Activated effector memory CD4-positive, alpha-beta T cell treated with anti-CD3 and anti-CD28 coated beads, Interleukin-2, amount 50 U/mL, for 16 hours (primary cell): ENCODE data around the gene NEDD4L.

Source experiments
- DNase-seq: peaks from one replicate; pipeline ENCODE4 v3.0.0-alpha.2; 2020

Gene NEDD4L

DNA sequence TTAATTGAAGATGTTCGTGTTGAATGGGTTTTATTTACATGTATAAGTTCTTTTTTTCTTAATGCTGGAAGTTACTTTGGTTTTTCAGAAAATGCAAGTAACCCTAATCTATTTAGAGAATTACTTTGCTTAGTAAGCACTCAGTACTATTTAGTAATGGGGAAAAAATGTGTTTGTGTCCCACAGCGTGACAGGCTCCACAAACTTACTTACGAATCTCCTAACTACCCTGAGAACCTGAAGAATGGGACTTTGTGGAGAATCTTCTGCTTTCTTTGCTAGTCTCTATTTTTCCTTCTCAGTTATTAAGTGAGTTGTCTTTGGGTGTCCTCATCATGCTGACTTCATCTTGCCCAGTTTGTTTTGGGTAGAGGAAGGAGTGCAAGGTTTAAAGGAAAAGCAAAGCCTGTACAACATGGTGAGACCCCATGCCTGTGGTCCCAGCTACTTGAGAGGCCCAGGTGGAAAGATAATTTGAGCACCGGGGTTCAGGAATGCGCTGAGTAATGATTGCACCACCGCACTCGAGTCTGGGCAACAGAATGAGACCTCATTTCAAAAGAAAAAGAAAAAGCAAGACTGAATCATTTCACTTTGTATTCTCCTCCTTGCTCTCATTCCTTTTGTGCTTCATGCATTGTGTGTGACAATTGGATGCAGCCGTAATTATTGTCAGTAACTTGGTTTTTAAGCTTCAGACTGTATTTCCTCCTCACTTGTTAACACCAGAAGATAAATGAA lies 10.2 kb downstream of the NEDD4L start:
- no peak for DNase-seq

DNA sequence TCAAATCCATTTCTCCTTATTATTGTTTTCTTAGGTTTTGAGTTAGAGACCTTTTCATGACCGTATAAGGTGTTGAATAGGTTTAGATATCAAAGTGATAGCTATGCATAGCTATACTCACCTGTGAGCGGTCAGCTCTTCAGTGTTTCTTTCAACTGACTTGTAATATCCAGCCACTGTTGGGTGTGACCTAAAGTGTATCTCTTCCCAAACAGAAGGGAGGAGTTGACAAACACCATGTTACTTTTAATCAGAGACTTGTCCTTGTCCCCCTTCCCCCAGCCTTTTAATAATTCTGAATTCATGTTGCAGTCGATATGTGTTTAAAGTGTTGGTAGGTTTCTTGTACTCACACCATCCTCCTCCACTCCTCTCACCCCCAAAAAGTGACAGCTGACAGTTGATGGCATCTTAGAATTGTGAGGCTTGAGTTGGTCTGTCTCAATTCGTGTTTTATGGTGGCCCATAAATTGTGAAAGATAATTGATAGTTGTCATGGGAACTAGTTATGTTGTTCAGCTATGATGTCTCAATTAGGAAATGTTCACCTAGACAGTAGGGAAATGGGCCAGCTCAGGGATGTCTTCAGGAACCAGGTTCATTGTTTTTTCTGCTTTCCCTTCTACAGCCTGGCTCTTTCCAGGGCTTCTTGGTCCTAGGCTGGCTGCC lies 12.0 kb downstream of the NEDD4L start:
- no peak for DNase-seq

DNA sequence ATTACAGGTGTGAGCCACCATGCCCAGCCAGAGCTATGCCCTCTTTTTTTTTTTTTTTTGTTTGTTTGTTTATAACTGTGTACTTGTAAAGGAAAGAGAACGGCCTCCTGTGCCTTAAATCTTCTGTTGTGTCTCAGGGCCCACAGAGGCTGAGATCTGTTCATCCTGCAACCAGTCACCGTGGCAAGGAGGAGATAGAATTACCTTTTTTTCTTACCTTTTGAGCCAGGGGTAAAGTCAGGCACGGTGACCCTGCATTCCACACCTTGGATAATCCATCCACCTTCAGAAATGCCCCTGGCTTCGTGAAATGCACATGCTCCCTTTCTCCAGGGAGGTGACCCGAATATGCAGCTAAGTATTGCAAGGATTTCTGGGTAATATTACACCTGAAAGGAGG lies 12.8 kb downstream of the NEDD4L start:
- DNase-seq, result no peak

DNA sequence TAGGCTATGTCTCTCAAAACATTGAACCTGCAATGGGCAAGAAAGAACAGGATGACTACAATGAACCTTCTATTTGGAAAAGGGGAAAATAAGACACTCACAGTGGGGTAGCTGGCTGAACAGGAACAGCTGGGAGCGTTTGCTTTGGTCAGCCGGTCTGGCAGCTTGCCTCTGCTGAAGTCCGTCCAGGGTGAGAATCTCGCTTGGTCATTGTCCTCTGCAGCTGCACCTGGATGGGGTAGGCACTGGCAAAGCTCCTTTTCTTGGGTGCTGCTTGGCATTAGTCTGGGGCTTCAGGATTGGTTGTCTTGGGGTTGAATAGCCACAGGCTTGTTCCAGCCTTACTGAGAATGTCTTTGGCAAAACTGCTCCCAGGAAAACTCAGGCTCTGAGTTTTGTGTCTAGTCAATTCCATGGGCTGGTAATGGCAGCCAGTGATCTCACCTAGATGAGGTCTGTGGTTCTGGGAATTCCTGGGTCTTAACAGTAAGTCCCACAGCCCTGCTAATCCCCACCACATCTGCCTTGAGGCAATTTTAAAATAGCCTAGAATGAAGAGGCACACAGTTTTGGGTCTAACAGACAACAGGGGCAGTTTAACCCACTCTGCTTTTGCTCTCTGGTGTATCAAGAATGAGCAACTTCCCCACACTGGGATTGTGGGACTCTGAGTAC lies 13.4 kb downstream of the NEDD4L start:
- DNase-seq, result no peak

DNA sequence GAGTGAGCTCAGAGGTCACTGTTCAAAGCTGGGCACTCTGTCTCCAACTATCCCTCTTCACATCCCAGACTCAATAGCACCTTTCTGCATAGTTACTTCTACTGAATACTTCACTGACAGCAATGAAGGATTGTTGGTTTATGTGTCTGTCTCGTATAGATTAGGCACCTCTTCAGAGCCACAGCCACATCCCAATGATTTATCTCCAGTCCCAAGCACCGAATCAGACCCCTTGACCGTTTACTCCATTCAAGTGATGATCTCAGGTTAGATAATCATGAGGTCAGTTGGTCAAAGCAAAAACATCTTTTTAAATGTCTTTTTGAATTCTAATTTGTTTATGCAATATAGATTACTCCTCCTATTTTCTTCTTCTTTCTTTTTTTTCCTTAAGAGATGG lies 14.7 kb downstream of the NEDD4L start:
- DNase-seq, result no peak

DNA sequence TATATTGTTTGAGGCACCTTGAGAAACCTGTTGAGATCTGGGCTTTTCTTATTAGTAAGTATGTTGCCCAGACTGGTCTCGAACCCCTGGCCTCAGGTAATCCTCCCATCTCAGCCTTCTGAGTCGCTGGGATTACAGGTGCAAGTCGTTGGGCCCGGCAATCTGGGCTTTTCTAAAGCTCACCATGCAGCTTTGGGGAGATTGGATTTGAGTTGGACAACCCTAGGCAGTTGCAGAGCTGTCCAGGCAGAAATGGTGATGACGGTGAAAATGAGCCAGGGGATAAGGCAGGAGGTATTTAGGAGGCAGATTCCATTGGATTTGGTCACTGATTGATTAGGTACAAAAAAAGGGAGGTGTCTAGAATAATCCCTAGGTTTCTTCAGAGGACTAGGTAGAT lies 16.2 kb downstream of the NEDD4L start:
- no peak for DNase-seq

DNA sequence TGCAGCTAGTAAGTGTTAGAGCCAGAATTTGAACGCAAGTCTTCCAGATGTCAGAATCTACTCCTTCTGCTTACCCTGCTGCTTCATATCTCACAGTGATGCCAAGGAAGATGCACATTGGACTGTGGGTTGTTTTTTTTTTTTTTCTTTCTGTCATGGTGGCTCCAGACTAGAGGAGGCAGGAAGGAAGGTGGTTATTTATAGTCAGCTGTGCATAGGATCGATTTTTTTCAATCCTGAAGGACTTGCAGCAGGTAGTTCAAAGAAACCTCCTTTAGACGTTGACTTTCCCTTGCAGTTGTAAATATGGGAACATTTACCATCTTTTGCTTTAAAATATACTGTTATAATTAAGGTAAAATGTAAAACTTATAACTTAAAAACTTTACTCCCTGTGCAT lies 17.3 kb downstream of the NEDD4L start:
- no peak for DNase-seq

DNA sequence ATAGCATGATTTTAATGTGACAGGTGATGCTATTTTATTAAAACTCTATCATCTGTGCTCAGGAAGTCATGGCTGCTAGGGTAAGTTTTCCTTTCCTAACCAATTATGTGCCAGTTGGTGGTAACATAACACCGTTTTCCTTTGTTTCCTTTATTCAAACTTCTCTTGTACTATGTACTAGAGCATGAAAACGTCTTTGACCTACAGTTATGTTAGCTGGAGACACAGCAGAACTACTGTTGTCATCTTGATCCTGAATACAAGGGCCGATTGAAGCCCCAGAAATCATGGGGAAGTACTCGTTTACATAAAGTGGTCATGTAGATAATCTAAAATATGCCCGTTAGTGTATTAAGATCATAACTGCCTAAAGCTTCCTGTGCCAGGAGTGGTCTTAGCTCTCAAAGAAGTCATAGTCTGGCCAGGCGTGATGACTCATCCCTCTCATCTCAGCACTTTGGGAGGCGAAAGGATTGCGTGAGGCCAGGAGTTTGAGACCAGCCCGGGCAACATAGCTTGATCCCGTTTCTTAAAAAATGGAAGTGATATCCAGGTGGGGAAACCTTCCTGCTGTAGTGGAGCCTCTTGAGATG lies 20.5 kb downstream of the NEDD4L start:
- no peak for DNase-seq

DNA sequence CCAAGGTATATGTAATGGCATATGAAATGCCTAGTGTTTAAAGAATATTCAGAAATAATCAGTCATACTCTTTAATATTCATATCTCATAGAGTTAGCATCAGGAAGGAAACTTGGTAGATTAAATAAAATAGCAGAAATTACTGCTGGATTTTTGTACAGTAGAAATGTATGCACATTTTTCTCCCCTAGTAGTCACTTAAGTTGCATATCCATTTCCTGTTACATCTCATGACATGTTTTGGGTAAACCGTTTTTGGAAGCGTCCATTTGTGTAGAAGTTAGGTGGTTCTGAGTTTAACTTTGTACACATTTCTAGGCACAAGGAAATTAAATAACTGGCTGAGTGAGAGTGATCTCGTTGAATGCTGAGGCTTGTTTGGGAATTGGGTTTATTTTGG lies 21.9 kb downstream of the NEDD4L start:
- DNase-seq, result no peak

DNA sequence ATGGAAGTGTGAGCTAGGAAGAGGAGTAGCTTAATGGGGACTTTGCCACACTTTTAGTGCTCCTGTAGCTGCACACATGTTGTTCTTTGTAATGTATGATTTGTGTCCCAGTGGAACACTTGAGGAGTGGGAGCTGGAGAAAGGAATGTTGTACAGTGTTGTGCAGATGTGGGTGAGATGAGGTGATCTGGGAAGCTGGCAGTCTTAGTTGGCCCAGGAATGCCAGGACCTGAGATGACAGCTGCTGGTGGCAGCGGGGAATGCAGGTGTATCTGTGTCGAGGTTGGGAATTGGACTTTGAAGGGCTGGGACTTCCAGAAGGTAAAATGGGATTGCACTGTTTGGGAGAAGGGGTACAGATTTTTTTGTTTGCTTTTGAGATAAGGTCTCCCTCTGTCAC lies 23.6 kb downstream of the NEDD4L start:
- no peak for DNase-seq

DNA sequence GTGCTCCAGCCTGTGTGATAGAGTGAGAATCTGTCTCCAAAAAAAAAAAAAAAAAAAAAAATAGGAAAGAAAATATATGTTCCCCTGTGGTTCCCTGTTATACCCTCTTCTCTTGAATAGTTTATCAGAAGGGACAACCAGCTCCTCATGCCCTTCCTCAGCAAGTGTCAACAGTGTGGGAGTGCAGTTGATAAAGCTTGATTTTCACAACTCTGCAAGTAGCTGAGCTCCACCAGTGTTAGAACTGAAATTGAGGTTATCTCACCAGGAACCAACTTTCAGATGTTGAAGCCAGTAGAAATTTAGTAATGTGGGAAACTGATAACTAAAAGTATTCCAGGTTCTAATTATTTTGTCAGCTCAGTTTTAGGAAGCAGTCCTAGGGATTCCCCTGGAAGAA lies 25.1 kb downstream of the NEDD4L start:
- no peak for DNase-seq

DNA sequence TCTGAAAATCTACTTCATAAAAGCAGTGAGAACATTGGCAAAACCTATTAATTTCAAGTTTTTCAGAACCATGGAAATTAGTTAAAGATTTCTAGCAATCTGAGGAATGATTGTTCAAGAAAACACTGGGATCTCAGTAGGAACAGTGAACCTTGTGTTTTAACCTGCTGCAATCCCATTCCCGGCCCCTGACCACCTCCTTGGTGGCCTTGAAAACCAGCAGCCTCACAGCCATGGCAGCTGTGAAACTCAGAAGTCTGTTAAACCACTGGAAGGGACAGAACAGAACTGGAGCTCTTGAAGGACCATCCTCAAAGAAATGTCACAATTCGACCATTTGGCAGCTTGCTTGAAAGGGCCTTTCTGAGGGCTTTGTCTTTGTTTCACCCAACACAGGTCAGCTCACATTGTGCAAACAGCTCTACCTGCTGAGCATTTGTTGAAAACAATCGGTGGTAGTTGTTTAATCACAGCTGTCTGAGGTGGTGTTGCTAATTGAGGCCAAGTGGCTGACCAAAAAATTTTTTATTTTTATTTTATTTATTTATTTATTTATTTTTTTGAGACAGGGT lies 25.8 kb downstream of the NEDD4L start:
- no peak for DNase-seq

DNA sequence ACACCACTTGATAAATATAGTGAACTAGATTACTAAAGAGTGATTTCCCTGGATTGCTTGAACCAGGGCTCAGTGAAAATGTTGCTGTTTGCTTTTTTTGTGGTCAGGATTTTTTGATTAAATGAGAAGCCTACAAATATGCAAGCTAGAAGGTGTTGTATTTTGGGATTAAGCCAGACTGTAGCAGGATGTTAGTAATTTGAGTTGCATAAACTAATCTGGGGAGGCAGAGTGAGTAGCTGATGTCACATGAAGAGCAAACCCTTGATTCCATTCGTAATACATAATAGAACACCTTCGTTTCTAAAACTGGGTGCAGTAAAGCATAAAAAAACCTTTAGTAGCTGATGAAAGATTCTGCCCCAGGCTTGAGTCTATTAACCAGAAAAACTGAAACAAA lies 32.0 kb downstream of the NEDD4L start:
- no peak for DNase-seq

DNA sequence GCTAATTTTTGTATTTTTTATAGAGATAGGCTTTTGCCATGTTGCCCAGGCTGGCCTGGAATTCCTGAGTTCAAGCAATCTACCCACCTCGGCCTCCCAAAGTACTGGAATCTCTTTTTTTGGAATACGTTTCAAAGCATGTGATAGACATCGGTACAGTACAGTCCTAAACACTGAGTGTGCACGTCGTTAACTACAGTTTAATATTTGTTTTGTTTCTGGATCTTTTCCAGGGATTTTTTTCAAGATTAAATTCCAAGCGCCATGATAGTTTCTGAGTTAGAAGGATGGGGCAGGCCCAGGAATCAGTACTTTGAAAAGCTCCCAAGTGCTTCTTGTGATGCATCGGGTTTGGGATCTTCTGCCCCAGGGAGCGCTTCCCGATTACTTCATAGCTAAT lies 33.3 kb downstream of the NEDD4L start:
- DNase-seq, result no peak

DNA sequence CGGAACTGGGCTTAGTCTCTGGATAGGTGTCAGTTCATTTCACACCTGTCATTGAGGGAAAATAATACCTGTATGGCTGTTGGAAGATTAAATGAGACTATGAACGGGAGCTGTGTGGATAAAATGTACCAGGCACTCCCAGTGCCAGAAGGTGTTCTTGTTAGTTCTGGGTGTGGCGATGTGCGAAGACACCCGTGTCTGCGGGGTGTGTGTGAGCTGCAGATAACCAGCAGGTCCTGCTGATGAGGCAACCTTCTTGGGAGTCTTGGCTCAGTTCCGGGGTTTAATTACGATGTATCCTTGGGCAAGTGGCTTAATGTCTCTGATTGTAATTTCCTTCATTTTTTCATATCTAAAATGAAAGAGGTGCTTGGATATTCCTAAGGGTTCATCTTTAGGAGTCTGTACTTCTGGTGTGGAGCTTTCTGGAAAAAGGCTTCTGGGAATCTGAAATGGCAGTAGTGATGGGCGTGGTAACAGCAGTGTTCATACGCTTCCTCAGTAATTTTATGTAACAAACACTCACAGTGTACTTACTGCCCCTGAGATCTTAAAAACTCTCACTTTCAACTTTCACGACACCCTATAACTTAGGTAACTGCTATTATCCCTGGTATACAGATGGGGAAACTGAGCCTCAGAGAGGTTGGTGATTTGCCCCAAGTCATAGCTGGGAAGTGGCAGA lies 35.0 kb downstream of the NEDD4L start:
- no peak for DNase-seq

DNA sequence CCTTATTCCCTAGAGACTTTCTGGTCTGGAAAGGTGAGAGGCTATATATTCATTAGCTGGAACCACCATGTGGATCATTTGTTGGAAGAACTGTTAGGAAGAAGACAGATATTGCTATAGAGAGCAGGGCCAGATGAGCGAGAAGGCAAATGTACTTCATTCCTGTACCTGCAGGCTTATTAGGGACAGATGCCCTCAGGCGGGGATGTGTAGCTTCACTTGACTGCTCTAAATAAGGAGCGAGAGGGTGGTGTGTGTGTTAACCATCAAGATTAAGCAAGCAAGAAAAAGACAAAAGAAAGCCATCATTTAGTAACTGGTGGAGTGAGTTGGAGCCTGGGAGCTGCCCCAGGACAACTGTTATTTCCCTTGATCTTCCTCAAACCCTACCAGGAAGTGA lies 36.4 kb downstream of the NEDD4L start:
- no peak for DNase-seq

DNA sequence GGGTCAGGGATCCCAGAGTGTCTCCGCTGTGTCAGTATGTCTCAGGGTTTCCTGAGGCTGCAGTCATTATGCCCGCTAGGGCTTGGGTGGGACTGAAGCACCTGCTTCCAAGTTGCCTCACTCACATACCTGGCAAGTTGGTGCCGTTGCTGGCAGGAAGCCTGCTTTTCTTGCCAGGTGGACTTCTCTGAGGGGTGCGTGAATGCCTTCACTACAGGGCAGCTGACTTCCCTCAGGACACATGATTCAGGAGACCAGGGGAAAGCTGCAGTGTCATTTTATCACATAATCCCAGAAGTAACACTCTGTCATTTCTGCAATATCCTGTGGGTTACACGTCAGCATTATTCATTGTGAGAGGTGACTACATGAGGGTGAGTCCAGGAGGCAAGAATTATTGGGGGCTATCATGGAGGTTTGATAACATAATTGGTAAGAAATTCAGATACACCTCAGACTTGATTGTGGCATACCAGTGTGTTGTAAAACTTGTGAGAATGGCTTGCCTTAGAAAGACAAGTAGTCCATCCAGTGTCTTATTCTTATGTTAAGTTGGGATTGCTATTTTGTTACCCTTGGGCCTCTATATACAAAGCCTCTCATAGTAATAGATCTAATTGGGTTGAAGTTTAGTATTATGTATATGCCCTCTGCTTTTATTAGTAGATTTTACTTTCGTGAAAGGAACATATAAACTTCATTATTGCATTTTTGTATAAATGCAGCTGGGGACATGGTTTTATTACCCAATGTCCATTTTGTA lies 44.1 kb downstream of the NEDD4L start:
- DNase-seq, result no peak

DNA sequence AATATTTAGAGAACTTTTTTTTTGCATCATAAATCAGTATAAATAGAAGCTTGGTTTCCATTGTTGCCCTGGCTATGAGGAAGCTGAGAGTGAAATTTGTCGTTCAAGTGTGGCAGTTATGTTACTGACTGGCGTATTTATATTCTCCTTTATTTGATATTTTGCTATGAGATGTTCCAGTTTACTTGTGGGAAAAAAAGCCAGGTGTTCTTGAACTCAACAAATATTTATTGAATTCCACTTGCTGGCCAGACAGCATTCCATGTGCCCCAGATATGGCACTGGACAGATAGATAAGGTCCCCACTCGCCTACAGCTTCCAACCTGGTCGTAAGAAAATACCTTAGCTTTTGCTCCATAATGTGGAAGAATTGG lies 44.7 kb downstream of the NEDD4L start:
- DNase-seq, result no peak

DNA sequence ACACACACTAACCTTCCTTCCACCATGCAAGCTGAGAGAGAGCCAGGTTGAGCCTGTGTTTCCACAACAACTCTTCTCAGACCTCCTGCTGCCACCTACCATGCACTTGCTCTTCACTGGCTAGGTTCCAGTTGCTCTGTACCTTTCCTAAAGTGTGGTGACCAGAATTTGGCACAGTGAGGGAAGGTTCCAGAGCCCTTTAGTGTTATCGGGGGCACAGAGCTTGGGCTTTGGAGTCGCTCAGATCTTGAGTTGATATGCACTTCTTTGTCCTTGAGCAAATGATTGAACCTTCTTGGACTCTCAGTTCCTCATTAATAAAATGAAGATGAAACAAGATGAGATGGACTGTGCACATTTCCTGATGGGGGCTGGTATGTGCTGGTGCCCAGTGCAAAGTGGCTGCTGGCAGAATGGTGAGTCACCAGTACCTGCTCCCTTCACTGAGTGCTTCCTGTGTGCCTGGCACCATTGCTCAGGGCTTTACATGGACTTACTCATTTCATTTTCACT lies 47.1 kb downstream of the NEDD4L start:
- no peak for DNase-seq

DNA sequence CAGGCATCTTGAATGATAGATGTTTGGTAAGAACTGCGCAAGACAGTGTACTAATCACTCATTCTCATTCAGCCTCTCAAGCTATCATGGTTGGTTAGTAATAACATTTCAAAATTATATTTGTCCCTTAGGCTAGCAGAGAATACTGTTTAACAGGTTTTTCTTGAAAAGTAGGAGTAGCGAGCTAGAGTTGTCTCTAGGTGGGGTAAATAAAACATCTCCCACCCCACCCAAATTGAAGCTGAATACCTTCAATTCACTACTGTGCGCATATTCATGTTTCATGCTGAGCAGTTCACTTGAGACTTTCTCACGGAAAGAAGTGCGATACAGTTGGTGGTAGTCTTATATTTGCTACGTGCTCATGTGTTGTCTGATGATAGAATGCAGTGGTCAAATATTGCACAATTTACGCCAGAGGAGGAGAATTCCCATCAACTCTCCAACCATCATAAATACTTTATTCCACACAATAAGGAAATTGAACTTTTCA lies 49.3 kb downstream of the NEDD4L start:
- DNase-seq, result no peak

DNA sequence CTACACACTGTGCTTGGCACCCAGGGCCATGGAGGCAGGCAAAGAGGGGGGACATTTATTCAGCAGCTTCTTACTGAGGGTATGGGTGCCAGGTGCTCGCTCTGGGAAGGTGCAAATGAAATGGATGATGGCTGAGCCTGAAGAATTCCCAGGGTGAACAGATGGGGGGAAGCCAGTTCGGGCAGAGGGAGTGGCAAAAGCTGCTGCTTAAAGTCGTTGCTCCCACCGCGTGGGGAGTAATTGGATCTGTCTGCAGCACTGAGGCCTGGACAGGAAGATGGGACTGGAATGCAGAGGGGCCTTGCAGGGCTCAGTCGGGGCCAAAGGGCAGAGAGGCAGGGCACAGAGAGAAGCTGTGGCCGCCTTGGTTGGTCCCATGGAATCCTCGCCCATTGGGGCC lies 51.2 kb downstream of the NEDD4L start:
- no peak for DNase-seq

DNA sequence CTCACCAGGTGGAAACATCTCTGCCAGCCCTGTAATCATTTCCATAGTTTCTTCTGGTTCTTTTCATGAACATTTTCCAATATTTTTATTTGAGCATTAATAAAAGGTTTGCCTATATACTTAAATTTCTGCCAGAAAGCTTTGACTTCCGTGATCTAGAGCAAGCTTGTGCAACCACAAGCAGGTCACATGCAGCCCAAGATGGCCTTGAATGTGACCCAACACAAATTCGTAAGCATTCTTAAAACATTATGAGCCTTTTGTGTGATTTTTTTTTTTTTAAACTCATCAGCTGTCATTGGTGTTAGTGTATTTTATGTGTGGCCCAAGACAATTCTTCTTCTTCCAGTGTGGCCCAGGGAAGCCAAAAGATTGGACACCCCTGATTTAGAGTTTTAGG lies 51.6 kb downstream of the NEDD4L start:
- no peak for DNase-seq
